Measurements from ENCODE around the gene AMBP. TPM values are rescaled to one million over a fixed set of nuclear protein-coding genes. Genes with fewer than 3 reads are reported as not detected.

The AMBP gene
- total and polyA plus RNA-seq, 2 of the 13 experiments (the other 11 are each of a cell fraction or from before 2014, with no cell fraction given) = 1,510 to 2,580 TPM

DNA sequence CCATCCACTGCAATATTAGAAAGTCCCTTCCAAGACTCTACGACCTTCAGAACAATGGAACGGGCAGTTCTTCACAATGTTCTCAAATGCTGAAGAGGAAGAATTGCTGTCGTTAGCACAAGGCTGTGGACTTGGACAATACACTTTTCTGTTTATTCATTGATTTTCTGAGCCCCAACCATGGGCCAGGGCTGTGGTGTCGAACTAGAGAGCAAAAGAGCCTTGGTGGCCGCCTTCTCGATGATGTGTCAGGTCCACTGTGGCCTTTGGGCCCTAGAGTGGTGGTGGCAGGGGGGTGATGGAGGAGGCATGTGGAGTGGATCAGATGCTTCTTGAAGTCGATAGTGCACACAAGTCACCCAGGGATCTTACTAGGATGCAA is 39.5 kb upstream of the AMBP start (continued):
- TF ChIP-seq, protein P1, sequence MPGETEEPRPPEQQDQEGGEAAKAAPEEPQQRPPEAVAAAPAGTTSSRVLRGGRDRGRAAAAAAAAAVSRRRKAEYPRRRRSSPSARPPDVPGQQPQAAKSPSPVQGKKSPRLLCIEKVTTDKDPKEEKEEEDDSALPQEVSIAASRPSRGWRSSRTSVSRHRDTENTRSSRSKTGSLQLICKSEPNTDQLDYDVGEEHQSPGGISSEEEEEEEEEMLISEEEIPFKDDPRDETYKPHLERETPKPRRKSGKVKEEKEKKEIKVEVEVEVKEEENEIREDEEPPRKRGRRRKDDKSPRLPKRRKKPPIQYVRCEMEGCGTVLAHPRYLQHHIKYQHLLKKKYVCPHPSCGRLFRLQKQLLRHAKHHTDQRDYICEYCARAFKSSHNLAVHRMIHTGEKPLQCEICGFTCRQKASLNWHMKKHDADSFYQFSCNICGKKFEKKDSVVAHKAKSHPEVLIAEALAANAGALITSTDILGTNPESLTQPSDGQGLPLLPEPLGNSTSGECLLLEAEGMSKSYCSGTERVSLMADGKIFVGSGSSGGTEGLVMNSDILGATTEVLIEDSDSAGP (CRISPR knock-in tag; IDR thresholded peaks at IDR 0.05; ENCODE audit: borderline replicate concordance) = no peak
- TF ChIP-seq PTBP1 (IDR thresholded peaks at IDR 0.05; ENCODE audit: low read depth, low read length, poor library complexity, severe bottlenecking) (no peak), NPAS2 (CRISPR knock-in tag; IDR thresholded peaks at IDR 0.05; ENCODE audit: borderline replicate concordance) (no peak), ZFP82 (CRISPR knock-in tag; IDR thresholded peaks at IDR 0.05; ENCODE audit: borderline replicate concordance) (no peak), SIN3B (IDR thresholded peaks at IDR 0.05; ENCODE audit: low read length) (no peak), ZBTB7B (CRISPR knock-in tag; IDR thresholded peaks at IDR 0.05) (no peak), KMT2B (CRISPR knock-in tag; IDR thresholded peaks at IDR 0.05) (no peak; the same call in 1 of the 2 replicates), ZNF773 (CRISPR knock-in tag; IDR thresholded peaks at IDR 0.05; ENCODE audit: borderline replicate concordance) (no peak), FOXA3 (CRISPR knock-in tag; IDR thresholded peaks at IDR 0.05) (peak; percentile 59), ETV6 (CRISPR knock-in tag; conservative IDR thresholded peaks at IDR 0.05) (no peak), ZNF556 (CRISPR knock-in tag; IDR thresholded peaks at IDR 0.05; ENCODE audit: borderline replicate concordance) (no peak; the same call in 1 of the 2 replicates), RXRA (CRISPR knock-in tag; IDR thresholded peaks at IDR 0.05) (no peak)
- TF ChIP-seq, protein P2, sequence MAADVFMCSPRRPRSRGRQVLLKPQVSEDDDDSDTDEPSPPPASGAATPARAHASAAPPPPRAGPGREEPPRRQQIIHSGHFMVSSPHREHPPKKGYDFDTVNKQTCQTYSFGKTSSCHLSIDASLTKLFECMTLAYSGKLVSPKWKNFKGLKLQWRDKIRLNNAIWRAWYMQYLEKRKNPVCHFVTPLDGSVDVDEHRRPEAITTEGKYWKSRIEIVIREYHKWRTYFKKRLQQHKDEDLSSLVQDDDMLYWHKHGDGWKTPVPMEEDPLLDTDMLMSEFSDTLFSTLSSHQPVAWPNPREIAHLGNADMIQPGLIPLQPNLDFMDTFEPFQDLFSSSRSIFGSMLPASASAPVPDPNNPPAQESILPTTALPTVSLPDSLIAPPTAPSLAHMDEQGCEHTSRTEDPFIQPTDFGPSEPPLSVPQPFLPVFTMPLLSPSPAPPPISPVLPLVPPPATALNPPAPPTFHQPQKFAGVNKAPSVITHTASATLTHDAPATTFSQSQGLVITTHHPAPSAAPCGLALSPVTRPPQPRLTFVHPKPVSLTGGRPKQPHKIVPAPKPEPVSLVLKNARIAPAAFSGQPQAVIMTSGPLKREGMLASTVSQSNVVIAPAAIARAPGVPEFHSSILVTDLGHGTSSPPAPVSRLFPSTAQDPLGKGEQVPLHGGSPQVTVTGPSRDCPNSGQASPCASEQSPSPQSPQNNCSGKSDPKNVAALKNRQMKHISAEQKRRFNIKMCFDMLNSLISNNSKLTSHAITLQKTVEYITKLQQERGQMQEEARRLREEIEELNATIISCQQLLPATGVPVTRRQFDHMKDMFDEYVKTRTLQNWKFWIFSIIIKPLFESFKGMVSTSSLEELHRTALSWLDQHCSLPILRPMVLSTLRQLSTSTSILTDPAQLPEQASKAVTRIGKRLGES (CRISPR knock-in tag; IDR thresholded peaks at IDR 0.05; ENCODE audit: borderline replicate concordance) = no peak
- TF ChIP-seq, protein P3, sequence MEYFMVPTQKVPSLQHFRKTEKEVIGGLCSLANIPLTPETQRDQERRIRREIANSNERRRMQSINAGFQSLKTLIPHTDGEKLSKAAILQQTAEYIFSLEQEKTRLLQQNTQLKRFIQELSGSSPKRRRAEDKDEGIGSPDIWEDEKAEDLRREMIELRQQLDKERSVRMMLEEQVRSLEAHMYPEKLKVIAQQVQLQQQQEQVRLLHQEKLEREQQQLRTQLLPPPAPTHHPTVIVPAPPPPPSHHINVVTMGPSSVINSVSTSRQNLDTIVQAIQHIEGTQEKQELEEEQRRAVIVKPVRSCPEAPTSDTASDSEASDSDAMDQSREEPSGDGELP (IDR thresholded peaks at IDR 0.05; ENCODE audit: borderline replicate concordance, low read depth) = no peak
- TF ChIP-seq, protein P4, sequence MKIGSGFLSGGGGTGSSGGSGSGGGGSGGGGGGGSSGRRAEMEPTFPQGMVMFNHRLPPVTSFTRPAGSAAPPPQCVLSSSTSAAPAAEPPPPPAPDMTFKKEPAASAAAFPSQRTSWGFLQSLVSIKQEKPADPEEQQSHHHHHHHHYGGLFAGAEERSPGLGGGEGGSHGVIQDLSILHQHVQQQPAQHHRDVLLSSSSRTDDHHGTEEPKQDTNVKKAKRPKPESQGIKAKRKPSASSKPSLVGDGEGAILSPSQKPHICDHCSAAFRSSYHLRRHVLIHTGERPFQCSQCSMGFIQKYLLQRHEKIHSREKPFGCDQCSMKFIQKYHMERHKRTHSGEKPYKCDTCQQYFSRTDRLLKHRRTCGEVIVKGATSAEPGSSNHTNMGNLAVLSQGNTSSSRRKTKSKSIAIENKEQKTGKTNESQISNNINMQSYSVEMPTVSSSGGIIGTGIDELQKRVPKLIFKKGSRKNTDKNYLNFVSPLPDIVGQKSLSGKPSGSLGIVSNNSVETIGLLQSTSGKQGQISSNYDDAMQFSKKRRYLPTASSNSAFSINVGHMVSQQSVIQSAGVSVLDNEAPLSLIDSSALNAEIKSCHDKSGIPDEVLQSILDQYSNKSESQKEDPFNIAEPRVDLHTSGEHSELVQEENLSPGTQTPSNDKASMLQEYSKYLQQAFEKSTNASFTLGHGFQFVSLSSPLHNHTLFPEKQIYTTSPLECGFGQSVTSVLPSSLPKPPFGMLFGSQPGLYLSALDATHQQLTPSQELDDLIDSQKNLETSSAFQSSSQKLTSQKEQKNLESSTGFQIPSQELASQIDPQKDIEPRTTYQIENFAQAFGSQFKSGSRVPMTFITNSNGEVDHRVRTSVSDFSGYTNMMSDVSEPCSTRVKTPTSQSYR (CRISPR knock-in tag; IDR thresholded peaks at IDR 0.05; ENCODE audit: borderline replicate concordance) = peak; percentile 45; the same call in 1 of the 2 replicates
- TF ChIP-seq, protein P5, sequence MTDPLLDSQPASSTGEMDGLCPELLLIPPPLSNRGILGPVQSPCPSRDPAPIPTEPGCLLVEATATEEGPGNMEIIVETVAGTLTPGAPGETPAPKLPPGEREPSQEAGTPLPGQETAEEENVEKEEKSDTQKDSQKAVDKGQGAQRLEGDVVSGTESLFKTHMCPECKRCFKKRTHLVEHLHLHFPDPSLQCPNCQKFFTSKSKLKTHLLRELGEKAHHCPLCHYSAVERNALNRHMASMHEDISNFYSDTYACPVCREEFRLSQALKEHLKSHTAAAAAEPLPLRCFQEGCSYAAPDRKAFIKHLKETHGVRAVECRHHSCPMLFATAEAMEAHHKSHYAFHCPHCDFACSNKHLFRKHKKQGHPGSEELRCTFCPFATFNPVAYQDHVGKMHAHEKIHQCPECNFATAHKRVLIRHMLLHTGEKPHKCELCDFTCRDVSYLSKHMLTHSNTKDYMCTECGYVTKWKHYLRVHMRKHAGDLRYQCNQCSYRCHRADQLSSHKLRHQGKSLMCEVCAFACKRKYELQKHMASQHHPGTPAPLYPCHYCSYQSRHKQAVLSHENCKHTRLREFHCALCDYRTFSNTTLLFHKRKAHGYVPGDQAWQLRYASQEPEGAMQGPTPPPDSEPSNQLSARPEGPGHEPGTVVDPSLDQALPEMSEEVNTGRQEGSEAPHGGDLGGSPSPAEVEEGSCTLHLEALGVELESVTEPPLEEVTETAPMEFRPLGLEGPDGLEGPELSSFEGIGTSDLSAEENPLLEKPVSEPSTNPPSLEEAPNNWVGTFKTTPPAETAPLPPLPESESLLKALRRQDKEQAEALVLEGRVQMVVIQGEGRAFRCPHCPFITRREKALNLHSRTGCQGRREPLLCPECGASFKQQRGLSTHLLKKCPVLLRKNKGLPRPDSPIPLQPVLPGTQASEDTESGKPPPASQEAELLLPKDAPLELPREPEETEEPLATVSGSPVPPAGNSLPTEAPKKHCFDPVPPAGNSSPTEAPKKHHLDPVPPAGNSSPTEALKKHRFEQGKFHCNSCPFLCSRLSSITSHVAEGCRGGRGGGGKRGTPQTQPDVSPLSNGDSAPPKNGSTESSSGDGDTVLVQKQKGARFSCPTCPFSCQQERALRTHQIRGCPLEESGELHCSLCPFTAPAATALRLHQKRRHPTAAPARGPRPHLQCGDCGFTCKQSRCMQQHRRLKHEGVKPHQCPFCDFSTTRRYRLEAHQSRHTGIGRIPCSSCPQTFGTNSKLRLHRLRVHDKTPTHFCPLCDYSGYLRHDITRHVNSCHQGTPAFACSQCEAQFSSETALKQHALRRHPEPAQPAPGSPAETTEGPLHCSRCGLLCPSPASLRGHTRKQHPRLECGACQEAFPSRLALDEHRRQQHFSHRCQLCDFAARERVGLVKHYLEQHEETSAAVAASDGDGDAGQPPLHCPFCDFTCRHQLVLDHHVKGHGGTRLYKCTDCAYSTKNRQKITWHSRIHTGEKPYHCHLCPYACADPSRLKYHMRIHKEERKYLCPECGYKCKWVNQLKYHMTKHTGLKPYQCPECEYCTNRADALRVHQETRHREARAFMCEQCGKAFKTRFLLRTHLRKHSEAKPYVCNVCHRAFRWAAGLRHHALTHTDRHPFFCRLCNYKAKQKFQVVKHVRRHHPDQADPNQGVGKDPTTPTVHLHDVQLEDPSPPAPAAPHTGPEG (CRISPR knock-in tag; IDR thresholded peaks at IDR 0.05) = no peak; the same call in 1 of the 2 replicates
